Panc1 (cell line): ENCODE results near the gene ZFAND2A. TPM values are rescaled to one million over a fixed set of nuclear protein-coding genes. Genes with fewer than 3 reads are reported as not detected.

Experiments
- ATAC-seq: fragments of 200-7000 bp; cut with Tn5 transposase; 2 replicates; pipeline ENCODE4 v1.9.1; 2020; ENCODE audit warnings: mild to moderate bottlenecking, moderate library complexity
- BruUV-seq: library from RNA; stranded (reverse); fragments of 400-500 nt; replicated peaks from 2 replicates; lab custom pipeline; 2021; lab: Mats Ljungman, UMichigan
- CTCF ChIA-PET: fragments of 300-600 bp; sonication (Branson Sonifier 250); formaldehyde crosslinking; loops from one replicate; lab custom pipeline; 2022; ENCODE audit warnings: antibody characterized with exemption; lab: Charles Lee
- POLR2A ChIA-PET: fragments of 300-600 bp; sonication (Branson Sonifier 250); formaldehyde crosslinking; loops from one replicate; lab custom pipeline; 2022; ENCODE audit warnings: antibody characterized with exemption; lab: Charles Lee
- DNase-seq: peaks from one replicate; pipeline ENCODE4 v3.0.0-alpha.2; 2010; ENCODE audit warnings: low read depth, low spot score
- H3K27ac ChIP-seq: 2 replicates; pipeline ENCODE4 v1.5.1; 2011; ENCODE audit warnings: mild to moderate bottlenecking, low read length, inconsistent platforms
- H3K27me3 ChIP-seq: fragments of 200-500 bp; sonication (Bioruptor generic); 2 replicates; pipeline ENCODE4 v1.6.0; 2014; ENCODE audit warnings: low read length, inconsistent platforms; ENCODE audit not compliant: control insufficient read depth, insufficient read depth
- H3K36me3 ChIP-seq: fragments of 200-500 bp; sonication (Bioruptor generic); 2 replicates; pipeline ENCODE4 v1.5.1; 2014; ENCODE audit warnings: inconsistent platforms, mild to moderate bottlenecking, low read length, moderate library complexity; ENCODE audit not compliant: control insufficient read depth, insufficient read depth
- H3K4me1 ChIP-seq: 2 replicates; pipeline ENCODE4 v1.5.1; 2011; ENCODE audit warnings: inconsistent platforms, mild to moderate bottlenecking, low read length, moderate library complexity; ENCODE audit not compliant: control insufficient read depth, insufficient read depth
- H3K4me3 ChIP-seq, 2 experiments: 2 replicates each; pipeline ENCODE4 v1.5.1; 2011 to 2012; ENCODE audit warnings: low read depth in 2 of 2, low read length in 2 of 2, mild to moderate bottlenecking in 2 of 2, inconsistent platforms in 1 of 2, moderate library complexity in 1 of 2
- H3K9me3 ChIP-seq: fragments of 200-500 bp; sonication (Bioruptor generic); 2 replicates; pipeline ENCODE4 v1.5.1; 2014; ENCODE audit warnings: low read depth, mild to moderate bottlenecking, inconsistent platforms, low read length, moderate library complexity; ENCODE audit not compliant: control insufficient read depth, insufficient read depth
- CTCF ChIP-seq: fragments of 450-650 bp; IDR thresholded peaks from 2 replicates; pipeline ENCODE4 v1.5.1; 2017; ENCODE audit warnings: mild to moderate bottlenecking
- POLR2AphosphoS5 ChIP-seq: IDR thresholded peaks from 2 replicates; pipeline ENCODE4 v1.6.1; 2012; ENCODE audit warnings: mild to moderate bottlenecking, low read depth, low read length, moderate library complexity
- REST ChIP-seq, 2 experiments: IDR thresholded peaks; 2 replicates each; pipeline ENCODE4 v1.6.1; 2011 to 2012; ENCODE audit warnings: low read depth in 2 of 2, control low read depth in 1 of 2, low read length in 1 of 2, mild to moderate bottlenecking in 1 of 2, moderate library complexity in 1 of 2; ENCODE audit not compliant: insufficient read depth in 1 of 2
- SIN3A ChIP-seq: IDR thresholded peaks from 2 replicates; pipeline ENCODE4 v1.6.1; 2012; ENCODE audit warnings: low read depth, mild to moderate bottlenecking, low read length, moderate library complexity, borderline replicate concordance; ENCODE audit not compliant: insufficient read depth
- TCF7L2 ChIP-seq: IDR thresholded peaks from 2 replicates; pipeline ENCODE4 v1.6.1; 2011; ENCODE audit warnings: mild to moderate bottlenecking, low read depth, low read length, inconsistent platforms
- in situ Hi-C: cut with HindIII; loops from 2 replicates; pipeline ENCODE4 v1.10.0; 2016; ENCODE audit warnings: low sequenced_read_pairs, low pct_unique_long_range_greater_than_20kb
- intact Hi-C: fragments of 100-400 bp; cut with micrococcal nuclease; formaldehyde crosslinking; loops from one replicate; pipeline ENCODE4 v1.10.0; 2022; ENCODE audit not compliant: unreplicated experiment
- total RNA-seq: library from RNA; stranded (reverse); gene quantifications from one replicate; pipeline ENCODE4 v1.2.1, GENCODE V29; 2021; ENCODE audit not compliant: unreplicated experiment

ZFAND2A gene
- total RNA-seq, 1 experiment from 2014 or later = 24.1 TPM

GRCh38 chr7:1108264-1108920 lies 51.6 kb downstream of the ZFAND2A start:
- DNase-seq = no peak
- intact Hi-C loops = no loop called here
- in situ Hi-C loops = no loop called here

GRCh38 chr7:1106793-1107421 lies 53.1 kb downstream of the ZFAND2A start:
- POLR2A ChIA-PET = no interaction called here
- H3K27me3 ChIP-seq = no peaks in the 10 kb centered on the region
- no peaks in the 10 kb centered on the region for H3K4me1 ChIP-seq
- no peaks in the 10 kb centered on the region for H3K9me3 ChIP-seq
- intact Hi-C loops = no loop called here
- H3K27ac ChIP-seq = no peak overlapping the region
- in situ Hi-C loops = no loop called here
- H3K36me3 ChIP-seq = no peaks in the 10 kb centered on the region
- no peak for ATAC-seq
- DNase-seq = no peak
- no peak overlapping the region for H3K4me3 ChIP-seq
- CTCF ChIA-PET = interaction anchor here (0.5 kb wide), 1 partner anchor 162 kb away, joined by 3 read pairs; no protein-coding TSS in a partner anchor
- BruUV-seq = no TSS peak
- TF ChIP-seq POLR2AphosphoS5 (no peak), CTCF (no peak), REST (IDR thresholded peaks at IDR 0.05; ENCODE audit: insufficient read depth in 1 of 2, low read depth in 2 of 2, low read length in 1 of 2) (no peak), SIN3A (no peak)

More at GRCh38 chr7:1108264-1108920, 51.6 kb downstream of the ZFAND2A start:
- TF ChIP-seq SIN3A (no peak), CTCF (no peak), TCF7L2 (no peak), POLR2AphosphoS5 (no peak), REST (IDR thresholded peaks at IDR 0.05; ENCODE audit: insufficient read depth in 1 of 2, low read depth in 2 of 2, low read length in 1 of 2) (no peak)
- CTCF ChIA-PET = interaction anchor here (0.7 kb wide), 1 partner anchor 18 kb away, joined by 3 read pairs; no protein-coding TSS in a partner anchor
- ATAC-seq = no peak
- no TSS peak for BruUV-seq
- POLR2A ChIA-PET = no interaction called here
- no peaks in the 10 kb centered on the region for H3K27me3 ChIP-seq
- no peak overlapping the region for H3K27ac ChIP-seq
- no peaks in the 10 kb centered on the region for H3K9me3 ChIP-seq
- no peaks in the 10 kb centered on the region for H3K4me1 ChIP-seq
- no peak overlapping the region for H3K4me3 ChIP-seq
- H3K36me3 ChIP-seq = no peaks in the 10 kb centered on the region
